ENCODE data around the gene TMEM209.

DNA sequence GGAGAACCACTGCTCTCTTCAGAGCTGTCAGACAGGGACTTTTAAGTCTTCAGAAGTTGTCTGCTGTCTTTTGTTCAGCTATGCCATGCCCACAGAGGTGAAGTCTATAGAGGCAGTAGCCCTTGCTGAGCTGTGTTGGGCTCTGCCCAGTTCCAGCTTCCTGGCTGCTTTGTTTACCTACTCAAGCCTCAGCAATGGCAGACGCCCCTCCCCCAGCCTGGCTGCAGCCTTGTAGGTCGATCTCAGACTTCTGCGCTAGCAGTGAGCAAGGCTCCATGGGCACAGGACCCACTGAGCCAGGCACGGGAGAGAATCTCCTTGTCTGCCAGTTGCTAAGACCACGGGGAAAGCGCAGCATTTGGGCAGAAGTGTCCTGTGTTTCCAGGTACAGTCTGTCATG, 49.3 kb upstream of the TMEM209 start:
- TF ChIP-seq CTCF (IDR thresholded peaks at IDR 0.05) (no peak), POLR2AphosphoS5 (IDR thresholded peaks at IDR 0.05; ENCODE audit: insufficient read depth in 1 of 2, low read depth in 1 of 2) (no peak), POLR2A (IDR thresholded peaks at IDR 0.05) (no peak)

Data from vagina (tissue), 2 donors.